ENCODE measurements around the gene PRPF38A.

DNA sequence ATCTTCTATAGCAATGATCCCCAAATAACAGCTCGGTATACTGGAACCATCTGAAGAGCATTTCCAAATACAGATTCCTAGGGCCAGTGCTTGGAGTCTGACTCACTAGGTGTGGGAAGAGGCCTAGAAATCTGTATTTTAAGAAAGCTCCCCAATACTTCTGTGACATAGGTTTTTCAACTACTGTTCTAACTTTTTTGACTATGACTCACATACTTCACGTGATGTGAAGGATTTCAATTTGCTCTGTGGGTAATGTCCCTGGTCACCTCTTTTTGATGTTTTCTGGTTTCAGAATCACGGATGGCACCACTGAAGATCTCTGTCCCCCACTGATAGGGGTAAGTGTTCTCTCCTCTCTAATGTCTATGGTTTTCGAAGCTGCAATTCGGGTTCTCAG lies 11.2 kb upstream of the PRPF38A start:
- TF ChIP-seq POLR2AphosphoS5 (IDR thresholded peaks at IDR 0.05; ENCODE audit: insufficient read depth, low read depth, low read length) (no peak), CTCF (IDR thresholded peaks at IDR 0.05; ENCODE audit: extremely low read depth in 1 of 2, insufficient read depth in 1 of 2, low read depth in 1 of 2, low read length in 2 of 2) (no peak), EZH2 (IDR thresholded peaks at IDR 0.05; ENCODE audit: borderline replicate concordance, low read depth, low read length, severe bottlenecking) (no peak), POLR2A (IDR thresholded peaks at IDR 0.05; ENCODE audit: low read depth, low read length) (no peak), JUN (IDR thresholded peaks at IDR 0.05; ENCODE audit: borderline replicate concordance, insufficient read depth, insufficient read length, low read depth) (no peak)
- TF ChIP-seq, protein P1, sequence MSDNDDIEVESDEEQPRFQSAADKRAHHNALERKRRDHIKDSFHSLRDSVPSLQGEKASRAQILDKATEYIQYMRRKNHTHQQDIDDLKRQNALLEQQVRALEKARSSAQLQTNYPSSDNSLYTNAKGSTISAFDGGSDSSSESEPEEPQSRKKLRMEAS (IDR thresholded peaks at IDR 0.05; ENCODE audit: insufficient read depth, insufficient read length) = no peak

All from endothelial cell of umbilical vein (primary cell).